Calu3 (cell line): Measurements from ENCODE around the gene CAPRIN1. TPM values are rescaled to one million over a fixed set of nuclear protein-coding genes. Genes with fewer than 3 reads are reported as not detected.
"Not testable (repeated sequence)": the region's sequence is repeated elsewhere in the genome, so short reads cannot be mapped to it uniquely, and the experiment has no call there.

Source experiments
- BruUV-seq: library from RNA; stranded (reverse); fragments of 400-500 nt; replicated peaks from 2 replicates; lab custom pipeline; 2021; lab: Mats Ljungman, UMichigan
- CTCF ChIA-PET: fragments of 300-600 bp; sonication (Branson Sonifier 250); formaldehyde crosslinking; loops from one replicate; lab custom pipeline; 2022; ENCODE audit warnings: antibody characterized with exemption; lab: Charles Lee
- DNase-seq: peaks from one replicate; pipeline ENCODE4 v3.0.0; 2022
- H3K27ac Mint-ChIP-seq: one replicate; pipeline ENCODE4 v1.8.0; 2022; ENCODE audit warnings: mixed read lengths; ENCODE audit not compliant: unreplicated experiment
- H3K27me3 Mint-ChIP-seq: one replicate; pipeline ENCODE4 v1.8.0; 2022; ENCODE audit warnings: mixed read lengths; ENCODE audit not compliant: unreplicated experiment
- H3K36me3 Mint-ChIP-seq: one replicate; pipeline ENCODE4 v1.8.0; 2022; ENCODE audit warnings: mild to moderate bottlenecking, moderate library complexity, mixed read lengths; ENCODE audit not compliant: insufficient read depth, unreplicated experiment
- H3K4me1 Mint-ChIP-seq: one replicate; pipeline ENCODE4 v1.8.0; 2022; ENCODE audit warnings: mild to moderate bottlenecking, low read depth, mixed read lengths; ENCODE audit not compliant: unreplicated experiment
- H3K4me3 Mint-ChIP-seq: one replicate; pipeline ENCODE4 v1.8.0; 2022; ENCODE audit warnings: mild to moderate bottlenecking, low read depth, moderate library complexity, mixed read lengths; ENCODE audit not compliant: unreplicated experiment
- H3K9me3 Mint-ChIP-seq: one replicate; pipeline ENCODE4 v1.8.0; 2022; ENCODE audit warnings: low read depth, mixed read lengths; ENCODE audit not compliant: unreplicated experiment
- intact Hi-C: fragments of 100-400 bp; cut with micrococcal nuclease; formaldehyde crosslinking; loops from one replicate; pipeline ENCODE4 v1.10.0; 2022; ENCODE audit not compliant: unreplicated experiment
- total RNA-seq: library from RNA; stranded (reverse); gene quantifications from 2 replicates; pipeline ENCODE4 v1.2.3, GENCODE V29; 2022
- TF ChIP-seq, protein P1 (sequence below): fragments of 200-600 bp; IDR thresholded peaks from one replicate; pipeline ENCODE4 v1.8.0; 2022; ENCODE audit warnings: antibody characterized with exemption; ENCODE audit not compliant: unreplicated experiment

The CAPRIN1 gene
- total RNA-seq, 1 experiment from 2014 or later = 268 TPM

DNA sequence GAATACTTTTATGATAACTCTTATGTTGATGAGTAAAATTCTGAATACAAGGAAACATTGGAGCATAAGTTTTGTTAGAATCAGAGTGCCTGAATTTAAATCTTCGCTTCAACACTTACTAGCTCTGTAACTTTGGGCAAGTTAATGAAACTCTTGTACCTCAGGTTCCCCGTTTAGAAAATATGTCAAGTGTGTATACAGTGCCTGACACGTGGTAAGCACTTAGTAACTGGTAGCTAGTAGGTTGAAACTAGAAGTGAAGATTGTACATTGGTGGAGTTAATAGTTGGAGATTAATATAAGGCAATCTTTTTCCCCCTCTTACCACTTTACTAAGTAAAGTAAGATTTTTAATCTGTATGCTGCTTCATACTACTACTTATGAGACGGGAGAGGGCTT, 29.1 kb downstream of the CAPRIN1 start:
- Mint-ChIP-seq H3K27me3 (no peaks in the 10 kb centered on the region), H3K4me3 (no peak overlapping the region), H3K9me3 (no peaks in the 10 kb centered on the region), H3K36me3 (peaks cover 75% of the 10 kb centered on the region), H3K27ac (no peak overlapping the region), H3K4me1 (peaks cover 36% of the 10 kb centered on the region)
- intact Hi-C loops = no loop called here
- BruUV-seq = no TSS peak
- CTCF ChIA-PET = no interaction called here
- TF ChIP-seq, protein P1, sequence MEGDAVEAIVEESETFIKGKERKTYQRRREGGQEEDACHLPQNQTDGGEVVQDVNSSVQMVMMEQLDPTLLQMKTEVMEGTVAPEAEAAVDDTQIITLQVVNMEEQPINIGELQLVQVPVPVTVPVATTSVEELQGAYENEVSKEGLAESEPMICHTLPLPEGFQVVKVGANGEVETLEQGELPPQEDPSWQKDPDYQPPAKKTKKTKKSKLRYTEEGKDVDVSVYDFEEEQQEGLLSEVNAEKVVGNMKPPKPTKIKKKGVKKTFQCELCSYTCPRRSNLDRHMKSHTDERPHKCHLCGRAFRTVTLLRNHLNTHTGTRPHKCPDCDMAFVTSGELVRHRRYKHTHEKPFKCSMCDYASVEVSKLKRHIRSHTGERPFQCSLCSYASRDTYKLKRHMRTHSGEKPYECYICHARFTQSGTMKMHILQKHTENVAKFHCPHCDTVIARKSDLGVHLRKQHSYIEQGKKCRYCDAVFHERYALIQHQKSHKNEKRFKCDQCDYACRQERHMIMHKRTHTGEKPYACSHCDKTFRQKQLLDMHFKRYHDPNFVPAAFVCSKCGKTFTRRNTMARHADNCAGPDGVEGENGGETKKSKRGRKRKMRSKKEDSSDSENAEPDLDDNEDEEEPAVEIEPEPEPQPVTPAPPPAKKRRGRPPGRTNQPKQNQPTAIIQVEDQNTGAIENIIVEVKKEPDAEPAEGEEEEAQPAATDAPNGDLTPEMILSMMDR = no peak
- DNase-seq = no peak

DNA sequence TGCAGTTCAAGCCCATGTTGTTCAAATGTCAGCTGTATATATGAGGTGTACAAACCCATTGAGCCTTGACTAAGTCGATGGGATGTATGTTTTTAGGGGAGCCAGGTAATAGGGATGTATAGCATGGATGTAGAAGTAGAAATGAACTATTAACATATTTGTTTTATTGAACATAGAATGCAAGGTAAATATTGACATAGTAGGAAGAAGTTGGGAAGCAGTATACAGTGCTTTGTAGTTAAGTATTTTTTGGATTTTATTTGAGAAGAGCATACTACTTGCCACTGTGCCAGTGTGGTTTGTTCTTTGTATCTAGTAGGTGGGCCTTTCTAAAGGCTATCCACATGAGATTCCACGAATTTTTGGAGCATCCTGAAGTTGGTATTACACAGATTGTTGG, 33.1 kb downstream of the CAPRIN1 start:
- H3K4me1 Mint-ChIP-seq = peaks cover 19% of the 10 kb centered on the region
- H3K36me3 Mint-ChIP-seq = peaks cover 80% of the 10 kb centered on the region
- TF ChIP-seq, protein P1 = no peak
- no peak for DNase-seq
- no peaks in the 10 kb centered on the region for H3K27me3 Mint-ChIP-seq
- intact Hi-C loops = no loop called here
- CTCF ChIA-PET = interaction anchor here (1.1 kb wide), 1 partner anchor 9 kb away, joined by 4 read pairs; no protein-coding TSS in a partner anchor
- H3K4me3 Mint-ChIP-seq = no peak overlapping the region
- no peaks in the 10 kb centered on the region for H3K9me3 Mint-ChIP-seq
- BruUV-seq = no TSS peak
- peak overlapping the region; percentile 45 for H3K27ac Mint-ChIP-seq

DNA sequence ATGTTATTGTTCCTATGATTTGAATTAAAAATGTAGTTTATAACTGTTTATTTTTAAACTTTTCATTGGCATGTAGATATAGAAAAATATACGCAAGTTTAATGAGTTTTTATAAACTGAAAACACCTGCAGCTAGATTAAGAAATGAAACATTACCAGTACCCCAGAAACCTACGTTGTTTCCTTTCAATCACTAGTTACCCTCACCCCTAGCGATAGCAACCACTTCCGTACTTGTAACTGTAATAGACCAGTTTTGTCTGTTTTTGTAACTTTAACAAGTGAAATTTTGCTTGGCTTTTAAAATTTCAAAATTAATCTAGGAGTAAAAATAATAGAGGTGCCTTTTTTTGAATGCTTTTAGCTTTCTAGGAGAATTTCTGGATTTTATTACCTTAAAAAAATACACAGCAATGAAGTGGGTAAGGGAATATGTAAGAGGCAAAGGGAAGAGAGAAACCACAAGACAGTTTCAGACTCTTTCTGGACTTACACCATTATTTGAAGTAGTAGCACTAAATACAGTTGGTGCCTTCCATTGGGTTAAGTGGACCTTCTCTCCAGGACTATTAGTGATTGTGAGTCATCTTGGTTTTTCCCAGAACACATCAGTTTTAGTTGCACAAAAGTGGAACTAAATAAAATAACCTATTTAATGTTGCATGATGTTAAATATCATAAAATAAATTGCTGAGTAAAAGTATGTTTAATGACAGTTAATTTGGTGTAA, 35.2 kb downstream of the CAPRIN1 start:
- peaks cover 19% of the 10 kb centered on the region for H3K4me1 Mint-ChIP-seq
- peaks cover 78% of the 10 kb centered on the region for H3K36me3 Mint-ChIP-seq
- intact Hi-C loops = no loop called here
- no peak overlapping the region for H3K4me3 Mint-ChIP-seq
- CTCF ChIA-PET = no interaction called here
- no peaks in the 10 kb centered on the region for H3K9me3 Mint-ChIP-seq
- no TSS peak for BruUV-seq
- H3K27ac Mint-ChIP-seq = no peak overlapping the region
- TF ChIP-seq, protein P1 = no peak
- H3K27me3 Mint-ChIP-seq = no peaks in the 10 kb centered on the region
- DNase-seq = no peak

DNA sequence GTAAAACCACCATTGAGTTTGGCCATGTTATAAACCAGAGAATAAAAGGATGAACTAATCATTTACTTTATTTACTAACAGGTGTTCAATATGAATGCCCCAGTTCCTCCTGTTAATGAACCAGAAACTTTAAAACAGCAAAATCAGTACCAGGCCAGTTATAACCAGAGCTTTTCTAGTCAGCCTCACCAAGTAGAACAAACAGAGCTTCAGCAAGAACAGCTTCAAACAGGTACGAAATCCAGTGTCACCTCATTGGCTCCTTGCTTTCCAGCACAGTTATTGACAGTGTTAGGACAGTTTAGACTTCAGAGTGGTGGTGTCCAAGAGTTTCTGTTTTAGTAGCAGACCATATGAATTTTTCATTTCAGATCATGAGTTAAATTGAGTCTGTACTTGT, 40.3 kb downstream of the CAPRIN1 start:
- Mint-ChIP-seq H3K36me3 (peaks cover 73% of the 10 kb centered on the region), H3K27me3 (no peaks in the 10 kb centered on the region), H3K27ac (no peak overlapping the region), H3K4me3 (no peak overlapping the region), H3K4me1 (no peaks in the 10 kb centered on the region), H3K9me3 (no peaks in the 10 kb centered on the region)
- DNase-seq = no peak
- intact Hi-C loops = no loop called here
- BruUV-seq = no TSS peak
- CTCF ChIA-PET = no interaction called here
- TF ChIP-seq, protein P1 = no peak

DNA sequence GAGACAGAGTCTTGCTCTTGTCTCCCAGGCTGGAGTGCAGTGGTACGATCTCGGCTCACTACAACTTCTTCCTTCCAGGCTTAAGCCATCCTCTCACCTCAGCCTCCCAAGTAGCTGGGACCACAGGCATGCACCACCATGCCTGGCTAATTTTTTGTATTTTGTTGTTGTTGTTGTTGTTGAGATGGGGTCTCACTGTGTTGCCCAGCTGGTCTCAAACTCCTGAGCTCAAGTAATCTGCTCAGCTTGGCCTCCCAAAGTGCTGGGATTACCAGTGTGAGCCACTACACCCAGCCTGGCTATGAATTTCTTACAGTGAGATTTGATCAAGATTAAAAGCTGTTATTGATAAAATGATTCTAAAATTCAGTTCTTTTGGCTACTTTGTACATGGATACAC, 43.4 kb downstream of the CAPRIN1 start:
- intact Hi-C loops, H3K27me3 Mint-ChIP-seq, H3K9me3 Mint-ChIP-seq, DNase-seq, H3K4me1 Mint-ChIP-seq, CTCF ChIA-PET, H3K4me3 Mint-ChIP-seq, BruUV-seq, H3K27ac Mint-ChIP-seq: not testable (repeated sequence)
- peaks cover 76% of the 10 kb centered on the region for H3K36me3 Mint-ChIP-seq
